ENCODE results near the gene FAM222A. TPM values are rescaled to one million over a fixed set of nuclear protein-coding genes. Genes with fewer than 3 reads are reported as not detected.

The FAM222A gene
- total RNA-seq, 2 donors from 2014 or later: 0.53 to 0.55 TPM

DNA sequence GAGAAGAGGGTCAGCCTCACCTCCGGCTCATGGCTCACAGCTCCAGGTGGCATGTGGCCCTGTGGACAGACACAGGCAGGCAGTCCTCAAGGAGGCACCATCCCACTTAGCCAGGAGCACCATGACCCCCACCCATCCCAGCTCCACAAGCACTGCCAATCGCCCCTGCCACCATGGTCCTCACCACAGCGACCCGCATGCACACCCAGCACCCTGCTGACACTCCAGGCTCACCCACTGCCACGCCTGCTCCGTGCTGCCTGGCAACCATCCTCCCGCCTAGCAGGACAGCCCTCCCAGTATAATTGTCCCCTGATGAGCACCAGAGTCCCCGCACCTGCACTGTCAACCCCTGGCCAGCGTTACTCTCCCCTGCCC lies 68.7 kb downstream of the FAM222A start:
- Mint-ChIP-seq H3K27ac (no peak overlapping the region), H3K36me3 (ENCODE audit: insufficient read depth in 2 of 2) (peaks cover 0 to 1% of the 10 kb centered on the region in 2 donors), H3K9me3 (peaks cover 0 to 3% of the 10 kb centered on the region in 2 donors), H3K4me1 (ENCODE audit: low read depth) (peaks cover 5% of the 10 kb centered on the region), H3K4me3 (no peak overlapping the region), H3K27me3 (ENCODE audit: low read depth) (no peaks in the 10 kb centered on the region)
- DNase-seq: no peak
- no peak for ATAC-seq (replicated peaks in 1 of 2)

DNA sequence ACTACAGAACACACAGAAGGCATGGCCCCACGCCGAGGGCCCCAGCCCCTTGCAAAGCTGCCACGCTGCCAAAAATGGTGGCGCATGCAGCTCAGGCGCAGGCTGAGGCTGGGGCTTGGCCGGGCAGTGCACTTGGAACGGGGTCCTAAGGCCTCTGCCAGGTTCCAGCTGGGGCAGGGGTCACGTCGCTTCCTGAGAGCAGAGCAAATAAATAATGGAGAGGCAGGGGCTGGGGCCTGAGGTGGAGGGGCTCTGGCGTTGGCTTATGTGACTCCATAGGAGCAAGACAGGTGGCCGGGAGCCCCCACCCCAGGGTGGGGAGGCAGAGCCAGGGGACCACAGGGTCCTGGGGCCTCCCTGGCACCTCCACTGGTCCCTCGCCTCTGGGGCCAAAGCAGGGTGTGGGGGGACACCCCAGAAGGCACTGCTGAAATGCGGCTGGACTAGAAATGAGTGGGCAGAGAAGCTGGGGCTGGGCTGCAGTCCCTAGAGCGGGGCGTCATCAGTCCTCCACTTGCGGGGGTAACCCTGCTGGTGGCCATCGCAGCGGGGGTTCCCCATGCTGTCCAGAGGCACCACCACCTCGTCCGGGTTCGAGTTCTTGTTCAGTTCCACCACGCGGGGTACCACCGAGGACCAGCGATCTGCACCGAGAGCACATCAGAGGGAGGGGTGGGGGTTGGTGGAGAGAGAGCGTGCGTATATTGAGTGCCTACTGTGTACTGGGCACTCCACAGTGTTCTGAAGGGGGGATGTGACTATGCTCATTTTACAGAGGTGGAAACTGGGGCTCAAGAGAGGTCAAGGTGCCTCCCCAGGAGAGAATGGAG lies 69.7 kb downstream of the FAM222A start:
- ATAC-seq (replicated peaks in 1 of 2) (no peak), DNase-seq (no peak)
- peaks cover 0 to 3% of the 10 kb centered on the region in 2 donors for H3K9me3 Mint-ChIP-seq
- H3K27me3 Mint-ChIP-seq (ENCODE audit: low read depth): no peaks in the 10 kb centered on the region
- no peak overlapping the region for H3K27ac Mint-ChIP-seq
- H3K4me3 Mint-ChIP-seq: no peak overlapping the region
- peaks cover 0 to 1% of the 10 kb centered on the region in 2 donors for H3K36me3 Mint-ChIP-seq (ENCODE audit: insufficient read depth in 2 of 2)
- no peaks in the 10 kb centered on the region for H3K4me1 Mint-ChIP-seq (ENCODE audit: low read depth)

DNA sequence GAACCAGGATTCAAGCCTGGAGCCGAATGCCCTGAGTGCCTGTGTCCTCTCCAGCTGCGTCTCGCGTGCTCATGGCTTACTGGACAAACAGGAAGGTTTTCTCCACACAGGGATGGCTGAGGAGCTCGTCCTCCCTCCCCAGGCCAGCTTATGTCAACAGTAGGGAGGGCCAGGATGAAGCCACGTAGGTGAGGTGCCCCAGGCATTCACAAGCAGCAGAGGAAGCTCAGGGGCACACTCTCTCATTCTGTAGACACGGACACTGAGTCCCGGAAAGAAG lies 70.3 kb downstream of the FAM222A start:
- Mint-ChIP-seq H3K36me3 (ENCODE audit: insufficient read depth in 2 of 2) (peaks cover 0 to 1% of the 10 kb centered on the region in 2 donors), H3K4me3 (no peak overlapping the region), H3K4me1 (ENCODE audit: low read depth) (no peaks in the 10 kb centered on the region), H3K27ac (no peak overlapping the region), H3K27me3 (ENCODE audit: low read depth) (no peaks in the 10 kb centered on the region), H3K9me3 (peaks cover 0 to 3% of the 10 kb centered on the region in 2 donors)
- no peak for DNase-seq
- no peak for ATAC-seq (replicated peaks in 1 of 2)

DNA sequence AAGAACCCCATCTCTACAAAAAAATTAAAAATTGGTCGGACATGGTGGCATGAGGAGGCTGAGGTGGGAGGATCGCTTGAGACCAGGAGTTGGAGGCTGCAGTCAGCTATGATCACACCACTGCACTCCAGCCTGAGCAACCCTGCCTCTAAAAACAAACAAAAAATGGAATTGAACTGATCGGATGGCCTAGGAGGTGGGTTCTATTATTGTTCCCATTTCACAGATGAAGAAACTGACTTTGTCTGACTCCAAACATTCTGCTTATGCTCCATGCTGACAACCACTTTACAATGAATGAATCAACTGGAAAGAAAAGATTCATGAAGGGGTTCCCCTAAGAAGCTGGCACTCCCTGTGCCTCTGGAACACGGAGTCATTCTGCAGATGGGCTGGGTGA lies 72.2 kb downstream of the FAM222A start:
- no peak for DNase-seq
- H3K27me3 Mint-ChIP-seq (ENCODE audit: low read depth): no peaks in the 10 kb centered on the region
- H3K4me3 Mint-ChIP-seq: no peak overlapping the region
- no peaks in the 10 kb centered on the region for H3K9me3 Mint-ChIP-seq
- no peak overlapping the region for H3K27ac Mint-ChIP-seq
- ATAC-seq (replicated peaks in 1 of 2): no peak
- no peaks in the 10 kb centered on the region for H3K4me1 Mint-ChIP-seq (ENCODE audit: low read depth)
- H3K36me3 Mint-ChIP-seq (ENCODE audit: insufficient read depth in 2 of 2): no peaks in the 10 kb centered on the region

DNA sequence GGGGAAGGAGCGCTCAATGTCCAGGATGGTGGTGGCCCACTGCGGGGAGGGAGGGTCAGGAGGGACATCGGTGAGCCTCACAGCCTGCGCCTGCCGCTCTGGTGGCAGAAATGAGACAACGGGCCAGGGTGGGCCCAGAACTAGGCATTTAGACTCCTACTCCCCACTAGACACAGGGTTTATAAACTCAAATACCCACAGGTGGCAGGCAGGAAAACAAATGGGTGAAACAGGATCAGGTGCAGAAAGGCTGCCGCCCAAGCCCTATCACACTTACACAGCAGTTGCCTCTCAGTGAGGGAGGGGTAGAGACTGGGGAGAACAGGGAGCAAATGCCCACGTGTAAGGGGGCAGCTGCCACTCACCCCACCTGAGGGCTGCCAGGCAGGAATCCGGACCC lies 73.2 kb downstream of the FAM222A start:
- Mint-ChIP-seq H3K4me1 (ENCODE audit: low read depth) (no peaks in the 10 kb centered on the region), H3K36me3 (ENCODE audit: insufficient read depth in 2 of 2) (no peaks in the 10 kb centered on the region), H3K27ac (no peak overlapping the region), H3K27me3 (ENCODE audit: low read depth) (no peaks in the 10 kb centered on the region), H3K4me3 (no peak overlapping the region), H3K9me3 (no peaks in the 10 kb centered on the region)
- DNase-seq (no peak), ATAC-seq (replicated peaks in 1 of 2) (no peak)

DNA sequence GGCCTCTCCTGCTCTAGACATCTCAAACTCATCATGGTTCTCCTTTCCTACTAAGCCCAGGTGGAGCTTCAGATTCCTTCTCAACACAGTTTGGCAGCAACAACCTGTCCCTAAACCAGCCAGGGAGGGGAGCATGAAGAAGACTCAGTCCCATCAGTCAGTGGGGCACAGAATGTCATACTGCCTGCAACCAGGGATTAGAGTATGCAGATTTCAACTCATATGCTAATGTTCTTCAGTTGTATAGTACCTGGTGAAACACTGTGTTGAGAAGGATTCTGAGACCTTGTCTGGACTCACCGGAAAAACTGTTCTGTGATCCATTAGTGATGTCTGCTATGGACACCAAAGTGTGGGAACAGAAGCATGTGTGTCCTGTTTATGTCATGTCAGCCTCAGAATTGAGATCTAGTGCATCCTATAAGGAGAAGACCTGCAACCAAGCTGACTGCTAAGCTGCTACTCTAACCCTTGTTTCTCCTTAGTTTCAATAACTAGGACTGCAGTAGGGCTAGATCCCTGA lies 76.0 kb downstream of the FAM222A start:
- no peaks in the 10 kb centered on the region for H3K4me1 Mint-ChIP-seq (ENCODE audit: low read depth)
- H3K36me3 Mint-ChIP-seq (ENCODE audit: insufficient read depth in 2 of 2): no peaks in the 10 kb centered on the region
- DNase-seq (no peak), ATAC-seq (replicated peaks in 1 of 2) (no peak)
- no peak overlapping the region for H3K27ac Mint-ChIP-seq
- H3K27me3 Mint-ChIP-seq (ENCODE audit: low read depth): peaks cover 7% of the 10 kb centered on the region
- H3K9me3 Mint-ChIP-seq: no peaks in the 10 kb centered on the region
- no peak overlapping the region for H3K4me3 Mint-ChIP-seq

DNA sequence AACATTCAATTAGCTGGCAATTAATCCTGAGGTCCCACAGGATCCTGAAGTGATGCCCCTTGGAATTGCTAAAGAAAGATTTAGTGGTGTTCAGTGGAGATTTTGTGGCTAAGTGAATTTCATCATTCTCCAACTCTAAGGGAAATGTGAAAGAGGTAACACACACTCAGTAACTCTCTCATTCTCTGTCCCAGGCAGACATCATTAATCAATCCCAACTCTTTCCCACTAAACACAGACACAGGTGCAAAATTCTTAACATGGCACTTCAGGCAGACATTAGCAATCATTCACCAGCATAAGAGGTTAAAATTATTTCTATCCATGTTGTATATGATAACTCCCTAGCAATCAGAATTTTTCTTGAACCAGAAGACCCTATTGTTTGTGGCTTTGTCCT lies 79.4 kb downstream of the FAM222A start:
- ATAC-seq (replicated peaks in 1 of 2) (no peak), DNase-seq (no peak)
- no peak overlapping the region for H3K27ac Mint-ChIP-seq
- no peak overlapping the region for H3K4me3 Mint-ChIP-seq
- H3K27me3 Mint-ChIP-seq (ENCODE audit: low read depth): peaks cover 7% of the 10 kb centered on the region
- no peaks in the 10 kb centered on the region for H3K36me3 Mint-ChIP-seq (ENCODE audit: insufficient read depth in 2 of 2)
- no peaks in the 10 kb centered on the region for H3K4me1 Mint-ChIP-seq (ENCODE audit: low read depth)
- H3K9me3 Mint-ChIP-seq: no peaks in the 10 kb centered on the region

DNA sequence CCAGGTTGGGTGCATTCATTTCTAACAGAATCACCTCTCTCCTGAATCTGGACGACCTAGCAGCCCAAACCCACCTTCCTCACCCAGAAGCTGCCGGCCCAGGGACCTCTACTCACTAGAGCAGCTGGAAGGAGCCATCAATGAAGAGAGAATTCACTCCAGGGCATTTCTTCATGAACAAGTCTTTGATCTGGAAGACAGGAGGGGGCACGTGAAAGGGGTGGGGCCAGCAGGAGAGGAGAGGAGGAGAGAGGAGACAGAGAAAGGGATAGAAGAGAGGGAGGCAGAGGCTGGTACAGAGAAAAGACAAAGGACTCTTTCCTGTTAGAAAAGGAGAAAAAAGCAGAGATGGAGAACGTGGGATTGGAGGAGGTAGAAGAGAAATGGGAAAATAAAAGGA lies 79.8 kb downstream of the FAM222A start:
- no peak overlapping the region for H3K4me3 Mint-ChIP-seq
- ATAC-seq (replicated peaks in 1 of 2): no peak
- H3K27ac Mint-ChIP-seq: no peak overlapping the region
- H3K4me1 Mint-ChIP-seq (ENCODE audit: low read depth): no peaks in the 10 kb centered on the region
- no peak for DNase-seq
- peaks cover 7% of the 10 kb centered on the region for H3K27me3 Mint-ChIP-seq (ENCODE audit: low read depth)
- H3K9me3 Mint-ChIP-seq: no peaks in the 10 kb centered on the region
- no peaks in the 10 kb centered on the region for H3K36me3 Mint-ChIP-seq (ENCODE audit: insufficient read depth in 2 of 2)

DNA sequence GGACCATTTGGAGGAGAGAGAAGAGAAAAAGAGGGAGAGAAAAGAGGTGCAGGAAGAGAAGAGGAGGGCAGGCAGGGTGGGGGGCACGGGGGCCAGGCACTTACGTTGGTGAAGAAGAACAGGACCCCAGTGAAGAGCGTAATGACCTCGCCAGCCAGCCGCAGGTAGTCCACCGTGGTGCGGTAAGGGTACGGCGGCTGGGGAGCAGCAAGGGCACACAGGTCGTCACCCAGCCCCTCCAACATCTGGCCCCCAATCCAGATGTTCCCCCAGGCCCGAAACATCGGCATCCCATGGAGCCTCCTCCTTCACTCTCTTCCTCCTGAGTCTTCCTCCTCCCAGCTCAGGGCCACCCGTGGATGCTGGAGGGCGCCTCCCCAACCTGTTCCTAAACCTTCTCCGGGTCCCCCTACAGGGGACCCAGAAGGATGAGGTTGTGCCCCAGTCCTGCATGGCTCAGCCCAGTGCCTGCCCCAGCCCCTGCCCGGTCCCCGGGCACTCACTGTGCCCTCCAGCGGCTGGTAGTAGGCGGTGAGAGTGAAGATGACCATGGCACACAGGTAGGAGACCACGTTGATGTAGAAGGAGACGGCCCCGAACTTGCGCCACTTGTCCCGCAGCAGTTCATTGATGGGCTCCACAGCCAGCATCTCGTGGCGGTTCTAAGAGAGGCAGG lies 80.3 kb downstream of the FAM222A start:
- Mint-ChIP-seq H3K27ac (no peak overlapping the region), H3K4me1 (ENCODE audit: low read depth) (no peaks in the 10 kb centered on the region), H3K36me3 (ENCODE audit: insufficient read depth in 2 of 2) (no peaks in the 10 kb centered on the region), H3K4me3 (no peak overlapping the region), H3K9me3 (no peaks in the 10 kb centered on the region), H3K27me3 (ENCODE audit: low read depth) (peaks cover 7% of the 10 kb centered on the region)
- no peak for DNase-seq
- no peak for ATAC-seq (replicated peaks in 1 of 2)

DNA sequence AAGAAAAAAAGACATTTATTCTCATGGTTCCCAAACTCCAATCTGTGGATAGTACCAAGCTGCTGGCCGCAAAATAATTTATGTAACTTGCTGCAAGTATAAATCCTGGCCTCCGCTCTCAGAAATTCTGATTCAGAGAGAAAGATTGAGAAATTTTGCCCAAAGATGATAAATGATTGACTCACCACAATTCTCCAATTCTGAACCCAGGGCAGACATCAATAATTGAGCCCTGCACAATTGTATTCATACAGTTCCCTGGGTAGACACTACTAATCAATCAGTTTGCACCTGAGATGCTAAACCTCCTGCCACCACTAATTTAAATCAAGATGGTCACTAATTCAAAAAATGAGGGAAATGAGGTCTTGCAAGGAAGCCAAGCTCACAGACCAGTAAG lies 81.4 kb downstream of the FAM222A start:
- no peak for DNase-seq
- no peak overlapping the region for H3K4me3 Mint-ChIP-seq
- no peaks in the 10 kb centered on the region for H3K36me3 Mint-ChIP-seq (ENCODE audit: insufficient read depth in 2 of 2)
- no peak for ATAC-seq (replicated peaks in 1 of 2)
- no peak overlapping the region for H3K27ac Mint-ChIP-seq
- H3K4me1 Mint-ChIP-seq (ENCODE audit: low read depth): no peaks in the 10 kb centered on the region
- H3K9me3 Mint-ChIP-seq: no peaks in the 10 kb centered on the region
- H3K27me3 Mint-ChIP-seq (ENCODE audit: low read depth): peaks cover 7% of the 10 kb centered on the region

DNA sequence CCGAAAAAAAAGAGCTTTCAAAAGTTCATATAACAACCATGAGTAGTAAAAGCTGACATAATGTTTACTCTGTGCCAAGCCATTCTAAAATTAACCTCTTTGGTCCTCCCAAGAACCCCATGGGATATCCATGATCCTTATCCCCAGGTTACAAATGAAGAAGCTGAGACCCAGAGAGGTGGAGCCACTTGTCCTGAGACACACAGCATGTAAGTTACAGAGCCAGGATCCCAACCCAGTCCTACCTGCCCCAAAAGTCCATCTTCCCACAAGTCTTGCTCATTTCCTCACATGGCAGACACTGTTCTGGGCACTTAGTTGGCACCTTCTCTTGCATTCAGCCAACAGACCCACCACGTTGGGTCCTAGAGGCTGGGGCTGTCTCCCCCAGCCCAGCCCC lies 82.4 kb downstream of the FAM222A start:
- H3K27me3 Mint-ChIP-seq (ENCODE audit: low read depth): peaks cover 7% of the 10 kb centered on the region
- no peak overlapping the region for H3K27ac Mint-ChIP-seq
- H3K36me3 Mint-ChIP-seq (ENCODE audit: insufficient read depth in 2 of 2): no peaks in the 10 kb centered on the region
- no peak for DNase-seq
- no peaks in the 10 kb centered on the region for H3K4me1 Mint-ChIP-seq (ENCODE audit: low read depth)
- no peaks in the 10 kb centered on the region for H3K9me3 Mint-ChIP-seq
- no peak for ATAC-seq (replicated peaks in 1 of 2)
- H3K4me3 Mint-ChIP-seq: no peak overlapping the region

DNA sequence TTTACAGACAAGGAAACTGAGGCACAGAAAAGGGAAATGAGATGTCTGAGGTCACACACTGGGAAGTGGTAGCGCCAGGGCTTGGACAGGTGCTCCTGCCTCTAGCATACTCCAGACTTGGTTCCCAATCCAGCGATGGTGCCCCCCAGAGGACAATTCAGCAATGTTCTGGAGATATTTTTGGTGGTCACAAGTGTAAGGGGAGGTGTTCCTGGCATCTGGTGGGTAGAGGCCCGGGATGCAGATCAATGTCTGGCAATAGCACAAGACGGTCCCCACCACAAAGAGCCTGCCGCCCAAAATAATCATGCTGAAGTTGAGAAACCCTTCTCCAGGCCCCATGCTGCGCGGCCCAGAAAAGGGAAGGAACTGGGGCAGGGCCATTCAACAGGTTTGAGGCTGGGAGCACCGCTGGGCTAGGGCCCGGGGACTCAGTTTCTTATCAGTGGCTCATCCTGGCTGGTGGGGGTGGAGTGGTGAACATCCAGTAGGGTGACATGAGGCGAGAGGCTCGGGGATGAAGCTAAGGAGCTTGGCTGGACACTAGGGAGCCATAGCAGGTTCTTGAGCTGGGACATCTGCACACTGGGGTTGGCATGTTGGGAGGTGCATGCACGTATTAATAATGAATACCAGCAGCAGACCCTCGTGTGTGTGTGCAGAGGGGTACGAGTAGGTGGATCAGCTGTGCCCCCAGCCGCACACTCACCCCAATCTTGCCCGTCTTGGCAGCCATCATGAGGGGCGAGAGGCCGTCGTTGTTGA lies 84.5 kb downstream of the FAM222A start:
- DNase-seq (no peak), ATAC-seq (replicated peaks in 1 of 2) (no peak)
- H3K36me3 Mint-ChIP-seq (ENCODE audit: insufficient read depth in 2 of 2): no peaks in the 10 kb centered on the region
- H3K9me3 Mint-ChIP-seq: no peaks in the 10 kb centered on the region
- no peaks in the 10 kb centered on the region for H3K4me1 Mint-ChIP-seq (ENCODE audit: low read depth)
- H3K27me3 Mint-ChIP-seq (ENCODE audit: low read depth): peaks cover 7% of the 10 kb centered on the region
- no peak overlapping the region for H3K27ac Mint-ChIP-seq
- no peak overlapping the region for H3K4me3 Mint-ChIP-seq

DNA sequence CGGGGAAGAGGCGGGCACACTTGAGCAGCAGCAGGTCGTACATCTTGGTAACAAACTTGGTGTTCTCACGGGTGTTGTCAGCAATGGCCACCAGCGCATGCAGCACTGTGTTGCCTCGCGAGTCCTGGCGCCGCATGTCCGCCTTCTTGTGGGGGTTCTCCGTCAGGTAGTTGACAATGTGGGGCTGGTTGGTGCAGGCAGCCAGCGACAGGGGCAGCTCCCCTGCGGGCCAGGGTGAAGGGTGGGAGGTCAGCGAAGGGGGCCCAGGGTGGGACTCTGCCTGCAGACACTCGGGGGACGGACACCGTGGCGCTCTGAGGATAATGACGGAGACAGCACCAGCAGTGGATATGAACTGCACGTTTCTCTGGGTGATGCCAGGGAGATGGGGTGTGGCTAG lies 85.1 kb downstream of the FAM222A start:
- H3K27me3 Mint-ChIP-seq (ENCODE audit: low read depth): peaks cover 2% of the 10 kb centered on the region
- H3K4me3 Mint-ChIP-seq: no peak overlapping the region

More for the DNA sequence above, 85.1 kb downstream of the FAM222A start:
- Mint-ChIP-seq H3K36me3 (ENCODE audit: insufficient read depth in 2 of 2) (no peaks in the 10 kb centered on the region), H3K4me1 (ENCODE audit: low read depth) (no peaks in the 10 kb centered on the region), H3K27ac (no peak overlapping the region), H3K9me3 (no peaks in the 10 kb centered on the region)
- ATAC-seq (replicated peaks in 1 of 2): no peak
- DNase-seq: no peak
